Stimulated activated CD4-positive, alpha-beta T cell treated with anti-CD3 and anti-CD28 coated beads, TNF-alpha, amount 100 ng/mL, for 1 hour (primary cell): ENCODE results near the gene TXNRD2.
"Not testable (repeated sequence)": the region's sequence is repeated elsewhere in the genome, so short reads cannot be mapped to it uniquely, and the experiment has no call there.

ENCODE experiments used
- DNase-seq, 3 donors: peaks; one replicate each; pipeline ENCODE4 v3.0.0-alpha.2; 2020; ENCODE audit warnings: low read depth in 3 of 3, low spot score in 1 of 3

The TXNRD2 gene

GRCh38 chr22:19848298-19849224 is 93.1 kb downstream of the TXNRD2 start:
- DNase-seq: no peak

- no peak for DNase-seq
Observed at GRCh38 chr22:19847345-19847632, 94.3 kb downstream of the TXNRD2 start.

GRCh38 chr22:19846620-19847344 is 94.8 kb downstream of the TXNRD2 start:
- DNase-seq: no peak

- no peak for DNase-seq
Observed at GRCh38 chr22:19845054-19845722, 96.4 kb downstream of the TXNRD2 start.

GRCh38 chr22:19844377-19845053 is 97.1 kb downstream of the TXNRD2 start:
- no peak for DNase-seq

GRCh38 chr22:19843857-19844376 is 97.7 kb downstream of the TXNRD2 start:
- DNase-seq: no peak

GRCh38 chr22:19843107-19843856 is 98.3 kb downstream of the TXNRD2 start:
- DNase-seq: no peak

- DNase-seq: no peak
Observed at GRCh38 chr22:19842393-19843106, 99.1 kb downstream of the TXNRD2 start.

GRCh38 chr22:19841641-19842392 is 99.8 kb downstream of the TXNRD2 start:
- no peak for DNase-seq

GRCh38 chr22:19840955-19841640 is 100.5 kb downstream of the TXNRD2 start:
- DNase-seq: no peak

GRCh38 chr22:19840059-19840458 is 101.6 kb downstream of the TXNRD2 start:
- no peak for DNase-seq

- no peak for DNase-seq
Observed at GRCh38 chr22:19837915-19838314, 103.7 kb downstream of the TXNRD2 start.

GRCh38 chr22:19836512-19836911 is 105.1 kb downstream of the TXNRD2 start:
- no peak for DNase-seq

- no peak for DNase-seq
Observed at GRCh38 chr22:19834599-19834998, 107.0 kb downstream of the TXNRD2 start.

GRCh38 chr22:19833327-19833726 is 108.3 kb downstream of the TXNRD2 start:
- not testable (repeated sequence) for DNase-seq

- DNase-seq: no peak
Observed at GRCh38 chr22:19832476-19833108, 109.0 kb downstream of the TXNRD2 start.

- not testable (repeated sequence) for DNase-seq
Observed at GRCh38 chr22:19831979-19832378, 109.6 kb downstream of the TXNRD2 start.

GRCh38 chr22:19831016-19831415 is 110.6 kb downstream of the TXNRD2 start:
- DNase-seq: no peak
